CD4-positive, alpha-beta memory T cell (primary cell): ENCODE data around the gene APOL6. TPM values are rescaled to one million over a fixed set of nuclear protein-coding genes. Genes with fewer than 3 reads are reported as not detected.

ENCODE experiments used
- CTCF ChIA-PET: fragments of 350-600 bp; sonication (Branson Sonifier 250); formaldehyde crosslinking; loops from one replicate; lab custom pipeline; 2021; ENCODE audit warnings: inconsistent platforms; ENCODE audit not compliant: partially characterized antibody; lab: Charles Lee
- POLR2A ChIA-PET: fragments of 350-600 bp; sonication (Branson Sonifier 250); formaldehyde crosslinking; loops from one replicate; lab custom pipeline; 2021; ENCODE audit not compliant: partially characterized antibody; lab: Charles Lee
- DNase-seq, 5 donors: peaks; one replicate each; pipeline versions ENCODE4 v3.0.0 to v3.0.0-alpha.2; 2020 to 2022; ENCODE audit warnings: mixed read lengths in 1 of 5
- H3K27ac ChIP-seq: one replicate; pipeline ENCODE4 v1.7.0; 2013; ENCODE audit warnings: low read depth, low read length
- H3K27me3 ChIP-seq: 2 replicates; pipeline ENCODE4 v1.7.0; 2013; ENCODE audit warnings: mild to moderate bottlenecking, low read length, moderate library complexity; ENCODE audit not compliant: insufficient read depth
- H3K36me3 ChIP-seq: 2 replicates; pipeline ENCODE4 v1.7.0; 2013; ENCODE audit warnings: mild to moderate bottlenecking, low read length, moderate library complexity; ENCODE audit not compliant: insufficient read depth
- H3K4me1 ChIP-seq: 2 replicates; pipeline ENCODE4 v1.7.0; 2013; ENCODE audit warnings: mild to moderate bottlenecking, low read length, moderate library complexity; ENCODE audit not compliant: insufficient read depth
- H3K4me3 ChIP-seq, 2 donors: one replicate each; pipeline ENCODE4 v1.7.0; 2013; ENCODE audit warnings: low read length in 2 of 2, mild to moderate bottlenecking in 1 of 2
- H3K9me3 ChIP-seq, 2 donors: one replicate each; pipeline ENCODE4 v1.7.0; 2013; ENCODE audit warnings: low read length in 2 of 2, control low read depth in 1 of 2; ENCODE audit not compliant: control insufficient read depth in 1 of 2
- H3K27ac Mint-ChIP-seq, 7 donors: one replicate each; pipeline ENCODE4 v1.8.0; 2020 to 2021; ENCODE audit warnings: mixed read lengths in 7 of 7, mild to moderate bottlenecking in 6 of 7, inconsistent platforms in 3 of 7, moderate library complexity in 3 of 7
- H3K27me3 Mint-ChIP-seq, 2 donors: one replicate each; pipeline ENCODE4 v1.8.0; 2020 to 2021; ENCODE audit warnings: mixed read lengths in 2 of 2
- H3K36me3 Mint-ChIP-seq, 2 donors: one replicate each; pipeline ENCODE4 v1.8.0; 2020 to 2021; ENCODE audit warnings: mixed read lengths in 2 of 2, inconsistent platforms in 1 of 2, mild to moderate bottlenecking in 1 of 2
- H3K4me1 Mint-ChIP-seq, 4 donors: one replicate each; pipeline ENCODE4 v1.8.0; 2020 to 2021; ENCODE audit warnings: mixed read lengths in 4 of 4, mild to moderate bottlenecking in 1 of 4
- H3K4me3 Mint-ChIP-seq, 8 donors: one replicate each; pipeline ENCODE4 v1.8.0; 2020 to 2021; ENCODE audit warnings: mixed read lengths in 8 of 8, mild to moderate bottlenecking in 7 of 8, moderate library complexity in 6 of 8, inconsistent platforms in 3 of 8
- H3K9me3 Mint-ChIP-seq, 8 donors: one replicate each; pipeline ENCODE4 v1.8.0; 2020 to 2021; ENCODE audit warnings: mixed read lengths in 8 of 8, mild to moderate bottlenecking in 5 of 8, inconsistent platforms in 3 of 8, moderate library complexity in 1 of 8
- intact Hi-C: fragments of 100-400 bp; cut with micrococcal nuclease; formaldehyde crosslinking; loops from one replicate; pipeline ENCODE4 v1.15.1; 2023
- polyA plus RNA-seq, 2 donors: library from polyadenylated mRNA; unstranded; fragments of 300-500 nt; fragmentation: Illumina TruSeq; gene quantifications; one replicate each; pipeline ENCODE4 v1.2.3, GENCODE V29; 2021
- total RNA-seq, 2 experiments: library from RNA; stranded (reverse); gene quantifications; one replicate each; pipeline ENCODE4 v1.2.3, GENCODE V29; 2021

Gene APOL6
- total and polyA plus RNA-seq, 4 experiments from 2014 or later: 8.5 to 52.0 (median 37.3) TPM

DNA sequence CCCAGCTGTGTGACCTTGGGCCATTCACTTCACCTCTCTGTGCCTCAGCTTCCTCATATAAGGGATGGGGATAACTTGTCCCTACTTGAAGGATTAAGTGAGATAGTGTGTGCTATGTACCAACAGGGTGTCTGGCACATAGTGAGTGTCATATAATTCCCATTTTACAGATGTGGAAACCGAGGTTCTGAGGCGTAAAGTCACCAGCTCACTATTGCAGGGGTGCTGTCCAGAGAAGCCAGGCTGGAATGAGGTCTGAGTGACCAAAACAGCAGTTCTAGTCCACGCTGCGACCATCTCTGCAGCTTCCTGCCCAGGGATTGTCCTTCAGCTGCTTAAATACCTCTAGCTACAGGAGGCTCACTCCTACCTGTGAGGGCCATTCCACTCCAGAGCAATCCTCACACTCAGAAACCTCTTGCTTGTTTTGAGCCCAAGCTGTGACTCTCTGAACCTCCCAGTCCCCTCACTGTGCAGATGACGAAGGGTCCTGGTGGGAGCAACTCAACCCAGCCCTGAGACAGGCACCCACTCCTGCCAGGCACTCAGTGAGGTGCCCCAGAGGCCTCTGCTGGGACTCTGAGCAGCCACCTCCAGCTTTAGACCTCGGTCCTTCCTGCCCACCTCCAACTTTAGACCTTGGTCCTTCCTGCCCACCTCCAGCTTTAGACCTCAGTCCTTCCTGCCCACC lies 36.9 kb upstream of the APOL6 start:
- Mint-ChIP-seq H3K4me3 (no peak overlapping the region), H3K9me3 (no peaks in the 10 kb centered on the region), H3K27ac (no peak overlapping the region), H3K4me1 (peaks cover 0 to 11% (median 6%) of the 10 kb centered on the region in 4 donors), H3K36me3 (no peaks in the 10 kb centered on the region), H3K27me3 (peaks cover 13 to 14% of the 10 kb centered on the region in 2 donors)
- H3K27me3 ChIP-seq: no peaks in the 10 kb centered on the region
- no peaks in the 10 kb centered on the region for H3K36me3 ChIP-seq
- CTCF ChIA-PET: interaction anchor here (0.9 to 1.2 kb wide), 2 partner anchors 15 to 28 kb away, joined by 3 read pairs; no protein-coding TSS in a partner anchor
- no peak overlapping the region for H3K27ac ChIP-seq
- DNase-seq: no peak
- no peaks in the 10 kb centered on the region for H3K9me3 ChIP-seq
- POLR2A ChIA-PET: no interaction called here
- no peak overlapping the region for H3K4me3 ChIP-seq
- peaks cover 7% of the 10 kb centered on the region for H3K4me1 ChIP-seq
- intact Hi-C loops: no loop called here

DNA sequence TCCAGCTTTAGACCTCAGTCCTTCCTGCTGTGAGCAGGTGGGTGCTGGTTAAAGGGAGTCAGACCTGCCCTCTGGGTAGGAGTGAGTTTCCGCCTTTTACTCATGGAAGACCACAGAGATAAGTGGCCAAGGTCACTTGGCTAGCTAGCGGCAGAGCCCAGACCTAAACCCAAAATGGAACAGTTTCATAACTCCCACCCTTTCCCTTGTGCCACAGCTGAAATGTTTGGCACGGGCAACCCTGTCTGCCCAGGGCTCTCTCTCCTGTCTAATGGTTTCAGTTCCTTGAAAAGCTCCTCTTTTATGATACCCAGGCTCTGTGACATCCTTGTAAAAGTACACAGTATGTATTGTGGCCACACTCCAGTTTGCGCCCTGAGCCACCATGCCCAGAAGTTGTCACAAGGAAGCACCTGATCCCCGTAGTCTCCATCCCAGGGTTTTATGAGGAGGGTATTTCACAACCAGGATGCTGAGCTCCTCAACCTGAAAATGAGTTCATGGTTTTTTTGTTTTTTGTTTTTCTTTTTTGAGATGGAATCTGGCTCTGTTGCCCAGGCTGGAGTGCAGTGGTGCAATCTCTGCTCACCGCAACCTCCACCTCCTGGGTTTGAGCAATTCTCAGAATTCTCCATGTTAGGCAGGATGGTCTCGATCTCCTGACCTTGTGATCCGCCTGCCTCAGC lies 36.2 kb upstream of the APOL6 start:
- Mint-ChIP-seq H3K4me3 (no peak overlapping the region), H3K4me1 (peaks cover 0 to 18% (median 7%) of the 10 kb centered on the region in 4 donors), H3K9me3 (no peaks in the 10 kb centered on the region), H3K27me3 (peaks cover 10 to 12% of the 10 kb centered on the region in 2 donors), H3K27ac (no peak overlapping the region), H3K36me3 (no peaks in the 10 kb centered on the region)
- ChIA-PET CTCF (interaction anchor here (0.7 to 1.2 kb wide), 3 partner anchors 9 to 29 kb away, joined by 3 to 4 read pairs (median 3); no protein-coding TSS in a partner anchor), POLR2A (no interaction called here)
- peaks cover 9% of the 10 kb centered on the region for H3K4me1 ChIP-seq
- no peak overlapping the region for H3K4me3 ChIP-seq
- no peak overlapping the region for H3K27ac ChIP-seq
- intact Hi-C loops: no loop called here
- H3K9me3 ChIP-seq: no peaks in the 10 kb centered on the region
- H3K27me3 ChIP-seq: no peaks in the 10 kb centered on the region
- no peaks in the 10 kb centered on the region for H3K36me3 ChIP-seq
- DNase-seq: no peak

DNA sequence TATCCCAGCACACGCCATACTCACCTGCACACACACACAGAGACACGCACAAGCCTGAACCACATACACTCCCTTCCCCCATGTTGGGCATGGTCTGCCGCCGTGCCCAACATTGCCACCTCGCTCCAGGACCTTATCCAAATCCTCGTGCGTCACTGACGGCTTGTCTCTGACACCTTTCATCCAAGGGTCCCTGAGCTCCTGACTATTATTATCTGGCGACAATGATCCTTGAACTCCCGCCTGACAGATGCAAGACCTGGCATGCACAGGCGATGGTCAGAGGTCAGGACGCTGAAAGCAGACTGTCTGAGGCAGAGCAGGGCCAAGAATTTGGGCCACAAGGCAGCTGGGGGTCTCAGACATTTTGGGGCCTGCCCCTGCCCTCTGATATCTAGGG lies 35.3 kb upstream of the APOL6 start:
- no peaks in the 10 kb centered on the region for H3K9me3 ChIP-seq
- no peak overlapping the region for H3K4me3 Mint-ChIP-seq
- POLR2A ChIA-PET: no interaction called here
- H3K4me1 Mint-ChIP-seq: peaks cover 0 to 18% (median 7%) of the 10 kb centered on the region in 4 donors
- intact Hi-C loops: no loop called here
- no peaks in the 10 kb centered on the region for H3K36me3 ChIP-seq
- CTCF ChIA-PET: no interaction called here
- H3K27me3 Mint-ChIP-seq: peaks cover 7 to 12% of the 10 kb centered on the region in 2 donors
- H3K4me3 ChIP-seq: no peak overlapping the region
- H3K27me3 ChIP-seq: no peaks in the 10 kb centered on the region
- H3K27ac Mint-ChIP-seq: no peak overlapping the region
- H3K4me1 ChIP-seq: peaks cover 9% of the 10 kb centered on the region
- no peak for DNase-seq
- no peaks in the 10 kb centered on the region for H3K36me3 Mint-ChIP-seq
- no peak overlapping the region for H3K27ac ChIP-seq
- no peaks in the 10 kb centered on the region for H3K9me3 Mint-ChIP-seq

GRCh38 chr22:35614404-35614803 lies 33.8 kb upstream of the APOL6 start:
- Histone ChIP-seq H3K4me1 (peaks cover 9% of the 10 kb centered on the region), H3K27me3 (no peaks in the 10 kb centered on the region), H3K9me3 (no peaks in the 10 kb centered on the region), H3K36me3 (no peaks in the 10 kb centered on the region), H3K27ac (no peak overlapping the region), H3K4me3 (no peak overlapping the region)
- H3K9me3 Mint-ChIP-seq: no peaks in the 10 kb centered on the region
- H3K36me3 Mint-ChIP-seq: no peaks in the 10 kb centered on the region
- no peak overlapping the region for H3K4me3 Mint-ChIP-seq
- DNase-seq: no peak
- ChIA-PET POLR2A (no interaction called here), CTCF (no interaction called here)
- peaks cover 2 to 3% of the 10 kb centered on the region in 2 donors for H3K27me3 Mint-ChIP-seq
- peaks cover 0 to 18% (median 7%) of the 10 kb centered on the region in 4 donors for H3K4me1 Mint-ChIP-seq
- intact Hi-C loops: no loop called here
- no peak overlapping the region for H3K27ac Mint-ChIP-seq

- Histone ChIP-seq H3K27ac (no peak overlapping the region), H3K9me3 (no peaks in the 10 kb centered on the region), H3K4me3 (no peak overlapping the region), H3K36me3 (no peaks in the 10 kb centered on the region), H3K4me1 (peaks cover 9% of the 10 kb centered on the region), H3K27me3 (no peaks in the 10 kb centered on the region)
- Mint-ChIP-seq H3K9me3 (no peaks in the 10 kb centered on the region), H3K4me1 (peaks cover 0 to 18% (median 7%) of the 10 kb centered on the region in 4 donors), H3K36me3 (no peaks in the 10 kb centered on the region), H3K27me3 (peaks cover 0 to 2% of the 10 kb centered on the region in 2 donors), H3K27ac (no peak overlapping the region), H3K4me3 (no peak overlapping the region)
- DNase-seq: no peak
- intact Hi-C loops: no loop called here
- ChIA-PET POLR2A (no interaction called here), CTCF (interaction anchor here (0.9 kb wide), 1 partner anchor 450 kb away, joined by 3 read pairs; no protein-coding TSS in a partner anchor)
Measured at GRCh38 chr22:35615156-35615555, 33.1 kb upstream of the APOL6 start.

DNA sequence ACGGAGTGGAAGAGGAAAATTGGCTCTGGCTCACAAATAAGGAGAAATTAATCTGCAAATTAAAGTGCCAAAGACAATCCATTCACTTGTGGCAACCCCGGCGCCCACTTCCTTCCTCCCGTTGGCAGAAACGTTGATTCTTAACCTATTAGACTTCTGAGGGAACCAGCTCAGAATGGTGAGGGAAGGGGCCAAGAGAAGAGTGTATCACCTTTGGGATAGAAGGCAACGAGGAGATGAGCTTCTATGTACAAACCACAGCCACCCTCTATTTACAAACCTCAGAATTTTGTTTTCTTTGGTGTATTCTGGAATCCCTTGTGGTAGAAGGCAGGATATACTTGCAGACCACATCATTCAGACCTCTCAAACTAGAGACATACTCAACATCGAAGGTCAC lies 32.2 kb upstream of the APOL6 start:
- Histone ChIP-seq H3K9me3 (no peaks in the 10 kb centered on the region), H3K27ac (no peak overlapping the region), H3K4me3 (no peak overlapping the region), H3K27me3 (no peaks in the 10 kb centered on the region), H3K4me1 (peaks cover 9% of the 10 kb centered on the region), H3K36me3 (no peaks in the 10 kb centered on the region)
- intact Hi-C loops: no loop called here
- Mint-ChIP-seq H3K9me3 (no peaks in the 10 kb centered on the region), H3K36me3 (no peaks in the 10 kb centered on the region), H3K4me1 (peaks cover 0 to 18% (median 7%) of the 10 kb centered on the region in 4 donors), H3K27me3 (no peaks in the 10 kb centered on the region), H3K4me3 (peak overlapping the region in 1 of 8 donors; percentile 4), H3K27ac (no peak overlapping the region)
- DNase-seq: no peak
- POLR2A ChIA-PET: no interaction called here
- CTCF ChIA-PET: interaction anchor here (0.9 kb wide), 1 partner anchor 450 kb away, joined by 3 read pairs; no protein-coding TSS in a partner anchor

DNA sequence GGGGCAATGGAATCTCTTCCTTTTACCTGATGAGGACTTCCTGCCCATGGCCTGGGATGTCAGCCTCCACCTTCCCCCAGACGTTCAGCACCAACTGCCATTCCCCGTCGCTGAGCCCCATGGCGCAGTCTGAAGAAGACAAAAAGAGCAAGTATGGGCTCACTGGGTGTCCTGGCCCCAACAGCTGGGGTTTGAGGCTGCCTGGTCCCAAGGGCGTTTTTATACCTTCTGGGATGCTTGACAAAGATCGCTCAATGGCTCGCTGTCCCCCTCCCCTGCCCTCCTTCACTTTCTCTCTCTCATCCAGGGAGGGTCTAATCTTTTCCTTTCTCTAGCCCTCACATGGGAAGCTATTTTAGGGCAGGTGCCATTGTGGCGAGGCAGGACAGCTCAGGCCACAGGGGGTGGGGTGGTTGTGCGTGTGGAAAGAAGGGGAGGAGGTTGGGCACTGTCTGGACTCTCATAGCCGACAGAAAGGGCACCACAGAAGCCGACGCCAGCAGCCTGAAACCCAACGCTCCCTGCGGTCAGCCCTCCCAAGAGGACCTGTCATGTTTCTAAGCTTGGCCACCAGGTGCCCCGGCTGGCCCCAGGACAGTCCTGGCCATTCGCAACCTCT lies 31.0 kb upstream of the APOL6 start, which contains the start of gene MB:
Gene MB, minus strand, starts transcription at position 193 of the 619 bp plus-strand sequence. Its CDS starts 72 bp downstream, at position 121.
- peak within 1 kb of the TSS in 1 of 8 donors; percentile 15 for H3K4me3 Mint-ChIP-seq
- no peaks in the 10 kb centered on the region for H3K36me3 Mint-ChIP-seq
- intact Hi-C loops: no loop called here
- Histone ChIP-seq H3K4me1 (peaks cover 9% of the 10 kb centered on the region), H3K36me3 (no peaks in the 10 kb centered on the region), H3K9me3 (no peaks in the 10 kb centered on the region), H3K4me3 (no peak within 1 kb of the TSS), H3K27me3 (no peaks in the 10 kb centered on the region), H3K27ac (no peak within 1 kb of the TSS)
- no peak within 1 kb of the TSS for H3K27ac Mint-ChIP-seq
- no peak for DNase-seq
- POLR2A ChIA-PET: no interaction called here
- no peaks in the 10 kb centered on the region for H3K9me3 Mint-ChIP-seq
- CTCF ChIA-PET: no interaction called here
- peaks cover 0 to 16% (median 5%) of the 10 kb centered on the region in 4 donors for H3K4me1 Mint-ChIP-seq
- no peaks in the 10 kb centered on the region for H3K27me3 Mint-ChIP-seq
